ENCODE measurements around the gene DUS4L.

Gene DUS4L

GRCh38 chr7:107579554-107579884 is 15.7 kb downstream of the DUS4L start:
- Histone ChIP-seq H3K27ac (ENCODE audit: low read depth, low read length) (peak overlapping the region; percentile 92), H3K36me3 (ENCODE audit: control insufficient read depth in 5 of 5, insufficient read depth in 5 of 5, low read length in 5 of 5) (peaks cover 2 to 8% (median 7%) of the 10 kb centered on the region in 5 donors), H3K9me3 (ENCODE audit: control insufficient read depth in 5 of 5, low read length in 5 of 5) (no peaks in the 10 kb centered on the region), H3K27me3 (ENCODE audit: control insufficient read depth in 5 of 5, insufficient read depth in 4 of 5, low read length in 5 of 5) (no peaks in the 10 kb centered on the region), H3K9ac (ENCODE audit: low read length in 5 of 5) (peak overlapping the region; percentile 48 to 91 (median 87)), H3K4me1 (ENCODE audit: control insufficient read depth in 5 of 5, insufficient read depth in 5 of 5, low read length in 5 of 5) (peaks cover 3 to 27% (median 24%) of the 10 kb centered on the region in 5 donors), H3K4me3 (ENCODE audit: low read depth in 1 of 5, low read length in 5 of 5) (peak overlapping the region; percentile 88 to 94 (median 89))

- peaks cover 4 to 12% (median 7%) of the 10 kb centered on the region in 5 donors for H3K36me3 ChIP-seq (ENCODE audit: control insufficient read depth in 5 of 5, insufficient read depth in 5 of 5, low read length in 5 of 5)
- H3K9ac ChIP-seq (ENCODE audit: low read length in 5 of 5): peak within 1 kb of the TSS; percentile 91 to 97 (median 92)
- no peaks in the 10 kb centered on the region for H3K27me3 ChIP-seq (ENCODE audit: control insufficient read depth in 5 of 5, insufficient read depth in 4 of 5, low read length in 5 of 5)
- H3K4me1 ChIP-seq (ENCODE audit: control insufficient read depth in 5 of 5, insufficient read depth in 5 of 5, low read length in 5 of 5): peaks cover 3 to 27% (median 24%) of the 10 kb centered on the region in 5 donors
- H3K9me3 ChIP-seq (ENCODE audit: control insufficient read depth in 5 of 5, low read length in 5 of 5): no peaks in the 10 kb centered on the region
- H3K4me3 ChIP-seq (ENCODE audit: low read depth in 1 of 5, low read length in 5 of 5): peak within 1 kb of the TSS; percentile 88 to 94 (median 89)
- H3K27ac ChIP-seq (ENCODE audit: low read depth, low read length): peak within 1 kb of the TSS; percentile 92
Observed at GRCh38 chr7:107579885-107580715, 16.3 kb downstream of the DUS4L start, which contains the start of gene BCAP29. Gene BCAP29 (plus strand): TSS chr7:107580246. CDS start chr7:107580773, 527 bp downstream.

GRCh38 chr7:107580716-107581383 is 17.1 kb downstream of the DUS4L start:
- Histone ChIP-seq H3K27me3 (ENCODE audit: control insufficient read depth in 5 of 5, insufficient read depth in 4 of 5, low read length in 5 of 5) (no peaks in the 10 kb centered on the region), H3K36me3 (ENCODE audit: control insufficient read depth in 5 of 5, insufficient read depth in 5 of 5, low read length in 5 of 5) (peaks cover 3 to 14% (median 11%) of the 10 kb centered on the region in 5 donors), H3K9ac (ENCODE audit: low read length in 5 of 5) (peak overlapping the region; percentile 91 to 97 (median 92)), H3K4me3 (ENCODE audit: low read depth in 1 of 5, low read length in 5 of 5) (peak overlapping the region; percentile 85 to 94 (median 89)), H3K9me3 (ENCODE audit: control insufficient read depth in 5 of 5, low read length in 5 of 5) (no peaks in the 10 kb centered on the region), H3K4me1 (ENCODE audit: control insufficient read depth in 5 of 5, insufficient read depth in 5 of 5, low read length in 5 of 5) (peaks cover 3 to 27% (median 24%) of the 10 kb centered on the region in 5 donors), H3K27ac (ENCODE audit: low read depth, low read length) (peak overlapping the region; percentile 92)

GRCh38 chr7:107581387-107582013 is 17.7 kb downstream of the DUS4L start:
- no peaks in the 10 kb centered on the region for H3K27me3 ChIP-seq (ENCODE audit: control insufficient read depth in 5 of 5, insufficient read depth in 4 of 5, low read length in 5 of 5)
- no peaks in the 10 kb centered on the region for H3K9me3 ChIP-seq (ENCODE audit: control insufficient read depth in 5 of 5, low read length in 5 of 5)
- peaks cover 3 to 27% (median 24%) of the 10 kb centered on the region in 5 donors for H3K4me1 ChIP-seq (ENCODE audit: control insufficient read depth in 5 of 5, insufficient read depth in 5 of 5, low read length in 5 of 5)
- peak overlapping the region; percentile 92 for H3K27ac ChIP-seq (ENCODE audit: low read depth, low read length)
- H3K9ac ChIP-seq (ENCODE audit: low read length in 5 of 5): peak overlapping the region; percentile 57 to 94 (median 91)
- peaks cover 9 to 17% (median 12%) of the 10 kb centered on the region in 5 donors for H3K36me3 ChIP-seq (ENCODE audit: control insufficient read depth in 5 of 5, insufficient read depth in 5 of 5, low read length in 5 of 5)
- H3K4me3 ChIP-seq (ENCODE audit: low read depth in 1 of 5, low read length in 5 of 5): peak overlapping the region in 3 of 5 donors; percentile 85 to 94 (median 88)

GRCh38 chr7:107582875-107583274 is 19.1 kb downstream of the DUS4L start:
- no peak overlapping the region for H3K9ac ChIP-seq (ENCODE audit: low read length in 5 of 5)
- H3K27ac ChIP-seq (ENCODE audit: low read depth, low read length): no peak overlapping the region
- H3K4me1 ChIP-seq (ENCODE audit: control insufficient read depth in 5 of 5, insufficient read depth in 5 of 5, low read length in 5 of 5): peaks cover 3 to 27% (median 24%) of the 10 kb centered on the region in 5 donors
- H3K9me3 ChIP-seq (ENCODE audit: control insufficient read depth in 5 of 5, low read length in 5 of 5): no peaks in the 10 kb centered on the region
- no peaks in the 10 kb centered on the region for H3K27me3 ChIP-seq (ENCODE audit: control insufficient read depth in 5 of 5, insufficient read depth in 4 of 5, low read length in 5 of 5)
- no peak overlapping the region for H3K4me3 ChIP-seq (ENCODE audit: low read depth in 1 of 5, low read length in 5 of 5)
- H3K36me3 ChIP-seq (ENCODE audit: control insufficient read depth in 5 of 5, insufficient read depth in 5 of 5, low read length in 5 of 5): peaks cover 9 to 21% (median 16%) of the 10 kb centered on the region in 5 donors

- Histone ChIP-seq H3K9ac (ENCODE audit: low read length in 5 of 5) (no peak overlapping the region), H3K9me3 (ENCODE audit: control insufficient read depth in 5 of 5, low read length in 5 of 5) (no peaks in the 10 kb centered on the region), H3K4me3 (ENCODE audit: low read depth in 1 of 5, low read length in 5 of 5) (no peak overlapping the region), H3K4me1 (ENCODE audit: control insufficient read depth in 5 of 5, insufficient read depth in 5 of 5, low read length in 5 of 5) (peaks cover 3 to 24% (median 19%) of the 10 kb centered on the region in 5 donors), H3K27me3 (ENCODE audit: control insufficient read depth in 5 of 5, insufficient read depth in 4 of 5, low read length in 5 of 5) (no peaks in the 10 kb centered on the region), H3K27ac (ENCODE audit: low read depth, low read length) (no peak overlapping the region), H3K36me3 (ENCODE audit: control insufficient read depth in 5 of 5, insufficient read depth in 5 of 5, low read length in 5 of 5) (peaks cover 9 to 21% (median 16%) of the 10 kb centered on the region in 5 donors)
Observed at GRCh38 chr7:107584716-107585115, 20.9 kb downstream of the DUS4L start.

- H3K9me3 ChIP-seq (ENCODE audit: control insufficient read depth in 5 of 5, low read length in 5 of 5): no peaks in the 10 kb centered on the region
- no peak overlapping the region for H3K27ac ChIP-seq (ENCODE audit: low read depth, low read length)
- H3K4me3 ChIP-seq (ENCODE audit: low read depth in 1 of 5, low read length in 5 of 5): no peak overlapping the region
- peaks cover 16 to 21% (median 17%) of the 10 kb centered on the region in 5 donors for H3K36me3 ChIP-seq (ENCODE audit: control insufficient read depth in 5 of 5, insufficient read depth in 5 of 5, low read length in 5 of 5)
- no peaks in the 10 kb centered on the region for H3K4me1 ChIP-seq (ENCODE audit: control insufficient read depth in 5 of 5, insufficient read depth in 5 of 5, low read length in 5 of 5)
- H3K27me3 ChIP-seq (ENCODE audit: control insufficient read depth in 5 of 5, insufficient read depth in 4 of 5, low read length in 5 of 5): no peaks in the 10 kb centered on the region
- no peak overlapping the region for H3K9ac ChIP-seq (ENCODE audit: low read length in 5 of 5)
Observed at GRCh38 chr7:107588529-107589130, 24.9 kb downstream of the DUS4L start.

GRCh38 chr7:107591421-107591820 is 27.6 kb downstream of the DUS4L start:
- H3K27me3 ChIP-seq (ENCODE audit: control insufficient read depth in 5 of 5, insufficient read depth in 4 of 5, low read length in 5 of 5): no peaks in the 10 kb centered on the region
- no peaks in the 10 kb centered on the region for H3K9me3 ChIP-seq (ENCODE audit: control insufficient read depth in 5 of 5, low read length in 5 of 5)
- H3K4me3 ChIP-seq (ENCODE audit: low read depth in 1 of 5, low read length in 5 of 5): no peak overlapping the region
- H3K36me3 ChIP-seq (ENCODE audit: control insufficient read depth in 5 of 5, insufficient read depth in 5 of 5, low read length in 5 of 5): peaks cover 12 to 27% (median 20%) of the 10 kb centered on the region in 5 donors
- no peak overlapping the region for H3K27ac ChIP-seq (ENCODE audit: low read depth, low read length)
- peaks cover 0 to 11% (median 0%) of the 10 kb centered on the region in 5 donors for H3K4me1 ChIP-seq (ENCODE audit: control insufficient read depth in 5 of 5, insufficient read depth in 5 of 5, low read length in 5 of 5)
- no peak overlapping the region for H3K9ac ChIP-seq (ENCODE audit: low read length in 5 of 5)

- Histone ChIP-seq H3K36me3 (ENCODE audit: control insufficient read depth in 5 of 5, insufficient read depth in 5 of 5, low read length in 5 of 5) (peaks cover 12 to 34% (median 26%) of the 10 kb centered on the region in 5 donors), H3K27ac (ENCODE audit: low read depth, low read length) (no peak overlapping the region), H3K9me3 (ENCODE audit: control insufficient read depth in 5 of 5, low read length in 5 of 5) (no peaks in the 10 kb centered on the region), H3K4me3 (ENCODE audit: low read depth in 1 of 5, low read length in 5 of 5) (no peak overlapping the region), H3K27me3 (ENCODE audit: control insufficient read depth in 5 of 5, insufficient read depth in 4 of 5, low read length in 5 of 5) (no peaks in the 10 kb centered on the region), H3K9ac (ENCODE audit: low read length in 5 of 5) (no peak overlapping the region), H3K4me1 (ENCODE audit: control insufficient read depth in 5 of 5, insufficient read depth in 5 of 5, low read length in 5 of 5) (peaks cover 0 to 18% (median 0%) of the 10 kb centered on the region in 5 donors)
Observed at GRCh38 chr7:107592361-107593024, 28.7 kb downstream of the DUS4L start.
